Measurements from ENCODE around the gene GALNS. TPM values are rescaled to one million over a fixed set of nuclear protein-coding genes. Genes with fewer than 3 reads are reported as not detected.

The GALNS gene
- total RNA-seq, 1 experiment from 2014 or later: 29.5 TPM

DNA sequence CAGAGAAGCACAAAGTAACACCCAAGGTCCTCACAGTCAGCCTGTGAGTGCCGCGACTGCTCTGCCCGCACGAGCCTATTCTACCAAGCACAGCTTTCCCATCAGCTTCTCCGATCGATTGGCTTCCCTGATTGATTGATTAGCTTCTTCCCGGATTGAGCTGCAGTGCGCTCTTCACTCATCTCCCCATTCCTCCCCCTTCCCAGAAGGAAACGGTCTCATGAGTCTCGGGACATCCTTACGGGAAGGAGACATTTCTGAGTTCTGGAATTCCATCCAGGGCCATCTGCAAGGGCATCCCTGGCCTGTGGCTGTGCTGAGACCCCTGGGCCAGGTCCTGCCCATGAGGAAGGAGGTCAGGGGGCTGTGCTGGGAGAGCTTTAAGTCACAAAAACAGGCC is 89.8 kb downstream of the GALNS start (continued):
- TF ChIP-seq JAZF1 (CRISPR knock-in tag; IDR thresholded peaks at IDR 0.05) (no peak), KAT7 (CRISPR knock-in tag; IDR thresholded peaks at IDR 0.05; ENCODE audit: borderline replicate concordance) (no peak), NFE2L1 (CRISPR knock-in tag; IDR thresholded peaks at IDR 0.05) (no peak), CREB1 (CRISPR knock-in tag; IDR thresholded peaks at IDR 0.05) (no peak), ZNF121 (CRISPR knock-in tag; IDR thresholded peaks at IDR 0.05) (no peak)
- TF ChIP-seq, protein P1, sequence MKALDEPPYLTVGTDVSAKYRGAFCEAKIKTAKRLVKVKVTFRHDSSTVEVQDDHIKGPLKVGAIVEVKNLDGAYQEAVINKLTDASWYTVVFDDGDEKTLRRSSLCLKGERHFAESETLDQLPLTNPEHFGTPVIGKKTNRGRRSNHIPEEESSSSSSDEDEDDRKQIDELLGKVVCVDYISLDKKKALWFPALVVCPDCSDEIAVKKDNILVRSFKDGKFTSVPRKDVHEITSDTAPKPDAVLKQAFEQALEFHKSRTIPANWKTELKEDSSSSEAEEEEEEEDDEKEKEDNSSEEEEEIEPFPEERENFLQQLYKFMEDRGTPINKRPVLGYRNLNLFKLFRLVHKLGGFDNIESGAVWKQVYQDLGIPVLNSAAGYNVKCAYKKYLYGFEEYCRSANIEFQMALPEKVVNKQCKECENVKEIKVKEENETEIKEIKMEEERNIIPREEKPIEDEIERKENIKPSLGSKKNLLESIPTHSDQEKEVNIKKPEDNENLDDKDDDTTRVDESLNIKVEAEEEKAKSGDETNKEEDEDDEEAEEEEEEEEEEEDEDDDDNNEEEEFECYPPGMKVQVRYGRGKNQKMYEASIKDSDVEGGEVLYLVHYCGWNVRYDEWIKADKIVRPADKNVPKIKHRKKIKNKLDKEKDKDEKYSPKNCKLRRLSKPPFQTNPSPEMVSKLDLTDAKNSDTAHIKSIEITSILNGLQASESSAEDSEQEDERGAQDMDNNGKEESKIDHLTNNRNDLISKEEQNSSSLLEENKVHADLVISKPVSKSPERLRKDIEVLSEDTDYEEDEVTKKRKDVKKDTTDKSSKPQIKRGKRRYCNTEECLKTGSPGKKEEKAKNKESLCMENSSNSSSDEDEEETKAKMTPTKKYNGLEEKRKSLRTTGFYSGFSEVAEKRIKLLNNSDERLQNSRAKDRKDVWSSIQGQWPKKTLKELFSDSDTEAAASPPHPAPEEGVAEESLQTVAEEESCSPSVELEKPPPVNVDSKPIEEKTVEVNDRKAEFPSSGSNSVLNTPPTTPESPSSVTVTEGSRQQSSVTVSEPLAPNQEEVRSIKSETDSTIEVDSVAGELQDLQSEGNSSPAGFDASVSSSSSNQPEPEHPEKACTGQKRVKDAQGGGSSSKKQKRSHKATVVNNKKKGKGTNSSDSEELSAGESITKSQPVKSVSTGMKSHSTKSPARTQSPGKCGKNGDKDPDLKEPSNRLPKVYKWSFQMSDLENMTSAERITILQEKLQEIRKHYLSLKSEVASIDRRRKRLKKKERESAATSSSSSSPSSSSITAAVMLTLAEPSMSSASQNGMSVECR (CRISPR knock-in tag; IDR thresholded peaks at IDR 0.05; ENCODE audit: borderline replicate concordance): no peak
- TF ChIP-seq, protein P2, sequence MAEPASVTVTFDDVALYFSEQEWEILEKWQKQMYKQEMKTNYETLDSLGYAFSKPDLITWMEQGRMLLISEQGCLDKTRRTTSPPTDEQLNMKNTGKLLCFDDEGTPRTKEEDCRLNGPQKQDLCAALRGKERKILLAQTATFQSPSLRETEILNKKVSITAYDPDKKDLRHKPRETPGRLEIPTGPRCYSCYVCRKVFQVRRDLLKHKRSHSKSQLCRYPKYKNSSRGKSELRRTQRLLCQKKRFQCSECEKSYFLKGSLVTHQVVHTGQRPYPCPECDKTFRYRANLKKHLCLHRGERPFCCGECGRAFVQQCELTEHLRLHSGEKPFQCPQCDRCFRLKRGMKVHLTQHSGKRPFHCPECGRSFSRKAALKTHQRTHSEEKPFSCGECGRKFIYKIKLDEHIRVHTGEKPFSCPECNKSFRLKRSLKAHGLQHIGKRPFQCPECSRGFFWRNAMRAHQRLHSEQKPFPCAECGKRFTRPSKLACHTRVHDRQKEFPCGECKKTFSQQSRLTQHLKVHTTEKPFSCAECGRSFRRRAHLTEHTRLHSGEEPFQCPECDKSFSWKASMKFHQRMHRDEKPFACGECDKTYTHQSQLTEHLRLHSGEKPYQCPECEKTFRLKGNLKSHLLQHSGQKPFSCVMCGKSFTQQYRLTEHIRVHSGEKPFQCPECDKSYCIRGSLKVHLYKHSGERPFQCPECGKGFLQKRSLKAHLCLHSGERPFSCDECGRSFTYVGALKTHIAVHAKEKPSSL (CRISPR knock-in tag; conservative IDR thresholded peaks at IDR 0.05): no peak
- TF ChIP-seq, protein P3, sequence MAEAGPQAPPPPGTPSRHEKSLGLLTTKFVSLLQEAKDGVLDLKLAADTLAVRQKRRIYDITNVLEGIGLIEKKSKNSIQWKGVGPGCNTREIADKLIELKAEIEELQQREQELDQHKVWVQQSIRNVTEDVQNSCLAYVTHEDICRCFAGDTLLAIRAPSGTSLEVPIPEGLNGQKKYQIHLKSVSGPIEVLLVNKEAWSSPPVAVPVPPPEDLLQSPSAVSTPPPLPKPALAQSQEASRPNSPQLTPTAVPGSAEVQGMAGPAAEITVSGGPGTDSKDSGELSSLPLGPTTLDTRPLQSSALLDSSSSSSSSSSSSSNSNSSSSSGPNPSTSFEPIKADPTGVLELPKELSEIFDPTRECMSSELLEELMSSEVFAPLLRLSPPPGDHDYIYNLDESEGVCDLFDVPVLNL (CRISPR knock-in tag; IDR thresholded peaks at IDR 0.05; ENCODE audit: borderline replicate concordance, low read depth): no peak
- TF ChIP-seq, protein P4, sequence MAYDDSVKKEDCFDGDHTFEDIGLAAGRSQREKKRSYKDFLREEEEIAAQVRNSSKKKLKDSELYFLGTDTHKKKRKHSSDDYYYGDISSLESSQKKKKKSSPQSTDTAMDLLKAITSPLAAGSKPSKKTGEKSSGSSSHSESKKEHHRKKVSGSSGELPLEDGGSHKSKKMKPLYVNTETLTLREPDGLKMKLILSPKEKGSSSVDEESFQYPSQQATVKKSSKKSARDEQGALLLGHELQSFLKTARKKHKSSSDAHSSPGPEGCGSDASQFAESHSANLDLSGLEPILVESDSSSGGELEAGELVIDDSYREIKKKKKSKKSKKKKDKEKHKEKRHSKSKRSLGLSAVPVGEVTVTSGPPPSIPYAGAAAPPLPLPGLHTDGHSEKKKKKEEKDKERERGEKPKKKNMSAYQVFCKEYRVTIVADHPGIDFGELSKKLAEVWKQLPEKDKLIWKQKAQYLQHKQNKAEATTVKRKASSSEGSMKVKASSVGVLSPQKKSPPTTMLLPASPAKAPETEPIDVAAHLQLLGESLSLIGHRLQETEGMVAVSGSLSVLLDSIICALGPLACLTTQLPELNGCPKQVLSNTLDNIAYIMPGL (CRISPR knock-in tag; IDR thresholded peaks at IDR 0.05): no peak
- TF ChIP-seq, protein P5, sequence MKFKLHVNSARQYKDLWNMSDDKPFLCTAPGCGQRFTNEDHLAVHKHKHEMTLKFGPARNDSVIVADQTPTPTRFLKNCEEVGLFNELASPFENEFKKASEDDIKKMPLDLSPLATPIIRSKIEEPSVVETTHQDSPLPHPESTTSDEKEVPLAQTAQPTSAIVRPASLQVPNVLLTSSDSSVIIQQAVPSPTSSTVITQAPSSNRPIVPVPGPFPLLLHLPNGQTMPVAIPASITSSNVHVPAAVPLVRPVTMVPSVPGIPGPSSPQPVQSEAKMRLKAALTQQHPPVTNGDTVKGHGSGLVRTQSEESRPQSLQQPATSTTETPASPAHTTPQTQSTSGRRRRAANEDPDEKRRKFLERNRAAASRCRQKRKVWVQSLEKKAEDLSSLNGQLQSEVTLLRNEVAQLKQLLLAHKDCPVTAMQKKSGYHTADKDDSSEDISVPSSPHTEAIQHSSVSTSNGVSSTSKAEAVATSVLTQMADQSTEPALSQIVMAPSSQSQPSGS (CRISPR knock-in tag; IDR thresholded peaks at IDR 0.05; ENCODE audit: borderline replicate concordance, low read depth): no peak

GRCh38 chr16:88764913-88765349 is 91.8 kb downstream of the GALNS start:
- Mint-ChIP-seq H3K27me3 (ENCODE audit: low read depth) (no peaks in the 10 kb centered on the region), H3K4me3 (no peak overlapping the region), H3K4me1 (peaks cover 38% of the 10 kb centered on the region), H3K9me3 (no peaks in the 10 kb centered on the region), H3K36me3 (no peaks in the 10 kb centered on the region), H3K27ac (no peak overlapping the region)
- ATAC-seq (no peak), DNase-seq (ENCODE audit: low spot score) (peak; percentile 44)
- CTCF ChIA-PET: interaction anchor here (1.0 to 9.6 kb wide), 7 partner anchors 10 to 402 kb away, joined by 4 to 115 read pairs (median 10); partner anchors contain the start of gene PIEZO1
- POLR2A ChIA-PET: no interaction called here
- no peak for TF ChIP-seq NR2C2 (CRISPR knock-in tag; IDR thresholded peaks at IDR 0.05)
- TF ChIP-seq ZNF232 (CRISPR knock-in tag; IDR thresholded peaks at IDR 0.05): no peak
- TF ChIP-seq E2F1 (CRISPR knock-in tag; IDR thresholded peaks at IDR 0.05): no peak
- no peak for TF ChIP-seq TCF7 (CRISPR knock-in tag; IDR thresholded peaks at IDR 0.05; ENCODE audit: low read depth)
- no peak for TF ChIP-seq IRF2 (CRISPR knock-in tag; IDR thresholded peaks at IDR 0.05; ENCODE audit: borderline replicate concordance, low read depth)
- no peak for TF ChIP-seq EMX1 (CRISPR knock-in tag; IDR thresholded peaks at IDR 0.05)
- TF ChIP-seq RELA (CRISPR knock-in tag; IDR thresholded peaks at IDR 0.05; ENCODE audit: borderline replicate concordance): no peak
- TF ChIP-seq, protein P6, sequence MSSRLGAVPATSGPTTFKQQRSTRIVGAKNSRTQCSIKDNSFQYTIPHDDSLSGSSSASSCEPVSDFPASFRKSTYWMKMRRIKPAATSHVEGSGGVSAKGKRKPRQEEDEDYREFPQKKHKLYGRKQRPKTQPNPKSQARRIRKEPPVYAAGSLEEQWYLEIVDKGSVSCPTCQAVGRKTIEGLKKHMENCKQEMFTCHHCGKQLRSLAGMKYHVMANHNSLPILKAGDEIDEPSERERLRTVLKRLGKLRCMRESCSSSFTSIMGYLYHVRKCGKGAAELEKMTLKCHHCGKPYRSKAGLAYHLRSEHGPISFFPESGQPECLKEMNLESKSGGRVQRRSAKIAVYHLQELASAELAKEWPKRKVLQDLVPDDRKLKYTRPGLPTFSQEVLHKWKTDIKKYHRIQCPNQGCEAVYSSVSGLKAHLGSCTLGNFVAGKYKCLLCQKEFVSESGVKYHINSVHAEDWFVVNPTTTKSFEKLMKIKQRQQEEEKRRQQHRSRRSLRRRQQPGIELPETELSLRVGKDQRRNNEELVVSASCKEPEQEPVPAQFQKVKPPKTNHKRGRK (CRISPR knock-in tag; IDR thresholded peaks at IDR 0.05; ENCODE audit: borderline replicate concordance): no peak
- no peak for TF ChIP-seq PREB (CRISPR knock-in tag; IDR thresholded peaks at IDR 0.05; ENCODE audit: borderline replicate concordance)
- no peak for TF ChIP-seq ATF3 (CRISPR knock-in tag; conservative IDR thresholded peaks at IDR 0.05)
- TF ChIP-seq ZNF121 (CRISPR knock-in tag; IDR thresholded peaks at IDR 0.05): no peak
- no peak for TF ChIP-seq ZNF396 (CRISPR knock-in tag; IDR thresholded peaks at IDR 0.05; ENCODE audit: borderline replicate concordance)
